GM10266 (cell line): Measurements from ENCODE around the gene HDAC5.
"Not testable (repeated sequence)": the region's sequence is repeated elsewhere in the genome, so short reads cannot be mapped to it uniquely, and the experiment has no call there.

Experiments used
- DNase-seq: peaks from one replicate; pipeline ENCODE4 v3.0.0; 2012; ENCODE audit errors: extremely low spot score
- CTCF ChIP-seq: IDR thresholded peaks from 2 replicates; pipeline ENCODE4 v1.5.1; 2012; ENCODE audit warnings: mild to moderate bottlenecking, low read depth; ENCODE audit not compliant: control insufficient read depth, insufficient read depth; ENCODE audit errors: missing control alignments

Gene HDAC5

GRCh38 chr17:44108440-44109311 lies 14.8 kb downstream of the HDAC5 start:
- no peak for DNase-seq
- TF ChIP-seq CTCF = no peak

- DNase-seq = no peak
- TF ChIP-seq CTCF = no peak
Observed at GRCh38 chr17:44106801-44107200, 16.6 kb downstream of the HDAC5 start.

GRCh38 chr17:44105941-44106340 lies 17.5 kb downstream of the HDAC5 start:
- no peak for DNase-seq
- TF ChIP-seq CTCF = no peak

GRCh38 chr17:44105483-44105882 lies 18.0 kb downstream of the HDAC5 start:
- DNase-seq = no peak
- TF ChIP-seq CTCF = no peak

GRCh38 chr17:44102849-44103622 lies 20.4 kb downstream of the HDAC5 start:
- no peak for DNase-seq
- TF ChIP-seq CTCF = no peak

- not testable (repeated sequence) for DNase-seq
Observed at GRCh38 chr17:44101858-44102257, 21.6 kb downstream of the HDAC5 start.

GRCh38 chr17:44097110-44097958 lies 26.1 kb downstream of the HDAC5 start:
- no peak for DNase-seq
- TF ChIP-seq CTCF = no peak
